IPS-18a (cell line): ENCODE results near the gene ARHGDIG.
"Not testable (repeated sequence)": the region's sequence is repeated elsewhere in the genome, so short reads cannot be mapped to it uniquely, and the experiment has no call there.

Source experiments
- H3K27ac ChIP-seq: one replicate; pipeline ENCODE4 v1.5.1; 2013; ENCODE audit warnings: low read length
- H3K27me3 ChIP-seq: one replicate; pipeline ENCODE4 v1.6.1; 2013; ENCODE audit warnings: mild to moderate bottlenecking, low read length; ENCODE audit not compliant: control insufficient read depth, insufficient read depth
- H3K36me3 ChIP-seq: one replicate; pipeline ENCODE4 v1.6.1; 2013; ENCODE audit warnings: low read depth, low read length; ENCODE audit not compliant: control insufficient read depth
- H3K4me1 ChIP-seq: one replicate; pipeline ENCODE4 v1.6.1; 2013; ENCODE audit warnings: low read depth, low read length; ENCODE audit not compliant: control insufficient read depth
- H3K4me3 ChIP-seq: one replicate; pipeline ENCODE4 v1.5.1; 2013; ENCODE audit warnings: low read length
- H3K9ac ChIP-seq: one replicate; pipeline ENCODE4 v1.6.1; 2013; ENCODE audit warnings: mild to moderate bottlenecking, low read length, moderate library complexity
- H3K9me3 ChIP-seq: one replicate; pipeline ENCODE4 v1.6.1; 2013; ENCODE audit warnings: low read depth, low read length; ENCODE audit not compliant: control insufficient read depth

Gene ARHGDIG

GRCh38 chr16:325375-326145 is 45.2 kb downstream of the ARHGDIG start:
- H3K4me1 ChIP-seq, result peaks cover 5% of the 10 kb centered on the region
- H3K4me3 ChIP-seq, result no peak overlapping the region
- H3K27me3 ChIP-seq, result no peaks in the 10 kb centered on the region
- no peaks in the 10 kb centered on the region for H3K9me3 ChIP-seq
- H3K27ac ChIP-seq, result no peak overlapping the region
- H3K36me3 ChIP-seq, result no peaks in the 10 kb centered on the region
- no peak overlapping the region for H3K9ac ChIP-seq

GRCh38 chr16:330741-331140 is 50.4 kb downstream of the ARHGDIG start:
- H3K36me3 ChIP-seq, result no peaks in the 10 kb centered on the region
- no peak overlapping the region for H3K9ac ChIP-seq
- H3K4me3 ChIP-seq, result no peak overlapping the region
- H3K4me1 ChIP-seq, result no peaks in the 10 kb centered on the region
- H3K27ac ChIP-seq, result no peak overlapping the region
- no peaks in the 10 kb centered on the region for H3K27me3 ChIP-seq
- no peaks in the 10 kb centered on the region for H3K9me3 ChIP-seq

- not testable (repeated sequence) for H3K9me3 ChIP-seq, H3K36me3 ChIP-seq, H3K4me1 ChIP-seq, H3K9ac ChIP-seq, H3K27me3 ChIP-seq, H3K4me3 ChIP-seq, H3K27ac ChIP-seq
Measured at GRCh38 chr16:331181-331814, 50.9 kb downstream of the ARHGDIG start.
